ENCODE data around the gene RASGRP2. TPM values are rescaled to one million over a fixed set of nuclear protein-coding genes. Genes with fewer than 3 reads are reported as not detected.

Gene RASGRP2
- total and polyA plus RNA-seq, 2 experiments from 2014 or later, result 30.1 to 50.4 TPM

DNA sequence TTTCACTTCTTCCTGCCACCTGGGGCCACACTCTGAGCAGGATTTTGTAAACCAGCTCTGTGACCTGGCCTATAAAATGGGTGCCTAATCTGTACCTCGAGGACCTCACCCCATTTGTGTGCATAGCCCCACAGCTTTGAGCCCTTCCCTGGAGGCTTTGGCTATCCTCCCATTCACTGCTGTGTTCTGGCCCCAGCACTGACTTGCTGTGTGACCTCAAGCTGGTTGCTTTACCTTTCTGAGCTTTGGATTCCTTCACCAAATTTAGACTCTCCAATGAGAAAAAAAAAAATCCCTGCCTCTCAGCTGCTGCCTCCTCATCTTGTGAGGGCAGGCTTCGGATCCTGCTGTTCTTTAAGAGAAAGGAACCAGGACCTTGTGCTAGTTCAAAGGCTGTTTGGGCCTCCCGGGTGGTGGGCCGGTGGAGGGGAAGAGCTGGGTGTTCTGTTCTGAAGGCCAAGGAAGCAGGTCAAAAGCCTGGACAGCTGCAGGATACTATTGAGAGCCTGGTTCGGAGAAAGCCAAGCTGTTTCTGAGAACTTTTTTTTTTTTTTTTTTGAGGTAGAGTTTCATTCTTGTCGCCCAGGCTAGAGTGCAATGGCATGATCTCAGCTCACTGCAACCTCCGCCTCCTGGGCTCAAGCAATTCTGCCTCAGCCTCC lies 16.9 kb upstream of the RASGRP2 start:
- ATAC-seq (no peak), DNase-seq (ENCODE audit: low spot score) (no peak)
- H3K4me1 Mint-ChIP-seq, result peaks cover 72% of the 10 kb centered on the region
- peaks cover 6% of the 10 kb centered on the region; the same call in 1 of the 2 replicates for H3K36me3 ChIP-seq (ENCODE audit: insufficient read depth)
- peak overlapping the region; percentile 35; the same call in 1 of the 3 replicates for H3K4me3 Mint-ChIP-seq
- H2AFZ ChIP-seq, result no peak overlapping the region
- H3K4me3 ChIP-seq, result no peak overlapping the region
- peaks cover 66% of the 10 kb centered on the region for H3K4me1 ChIP-seq (ENCODE audit: insufficient read depth)
- peaks cover 50% of the 10 kb centered on the region for H3F3A ChIP-seq (replicated peaks; ENCODE audit: low read depth)
- peaks cover 36% of the 10 kb centered on the region for H3K36me3 Mint-ChIP-seq (ENCODE audit: low read depth)
- H3K4me2 ChIP-seq, result peak overlapping the region; percentile 76
- peaks cover 13% of the 10 kb centered on the region for H4K20me1 ChIP-seq (replicated peaks; ENCODE audit: insufficient read depth)
- H3K27ac ChIP-seq (ENCODE audit: low read depth), result peak overlapping the region; percentile 96
- no peaks in the 10 kb centered on the region for H3K27me3 ChIP-seq (ENCODE audit: insufficient read depth)
- no peaks in the 10 kb centered on the region; the same call in 1 of the 3 replicates for H3K9me3 Mint-ChIP-seq
- no peaks in the 10 kb centered on the region for H3K9me2 ChIP-seq (ENCODE audit: insufficient read depth)
- 0 out of 2 replicates have a peak, but pooled peaks cover 9% of the 10 kb centered on the region for H3K79me2 ChIP-seq (replicated peaks; ENCODE audit: insufficient read depth)
- TF ChIP-seq ZNF331 (CRISPR knock-in tag; IDR thresholded peaks at IDR 0.05; ENCODE audit: low read depth) (no peak), STAT1 (IDR thresholded peaks at IDR 0.05; ENCODE audit: unreplicated experiment) (no peak), POLR2AphosphoS5 (IDR thresholded peaks at IDR 0.05; ENCODE audit: low read depth) (no peak), EZH2phosphoT487 (IDR thresholded peaks at IDR 0.05; ENCODE audit: unreplicated experiment) (no peak), CREB1 (CRISPR knock-in tag; IDR thresholded peaks at IDR 0.05; ENCODE audit: low read depth) (no peak), JUNB (IDR thresholded peaks at IDR 0.05; ENCODE audit: unreplicated experiment) (no peak), EZH2 (IDR thresholded peaks at IDR 0.05; ENCODE audit: low read depth, unreplicated experiment) (no peak), ZNF114 (CRISPR knock-in tag; IDR thresholded peaks at IDR 0.05) (no peak)
- TF ChIP-seq, protein P1, sequence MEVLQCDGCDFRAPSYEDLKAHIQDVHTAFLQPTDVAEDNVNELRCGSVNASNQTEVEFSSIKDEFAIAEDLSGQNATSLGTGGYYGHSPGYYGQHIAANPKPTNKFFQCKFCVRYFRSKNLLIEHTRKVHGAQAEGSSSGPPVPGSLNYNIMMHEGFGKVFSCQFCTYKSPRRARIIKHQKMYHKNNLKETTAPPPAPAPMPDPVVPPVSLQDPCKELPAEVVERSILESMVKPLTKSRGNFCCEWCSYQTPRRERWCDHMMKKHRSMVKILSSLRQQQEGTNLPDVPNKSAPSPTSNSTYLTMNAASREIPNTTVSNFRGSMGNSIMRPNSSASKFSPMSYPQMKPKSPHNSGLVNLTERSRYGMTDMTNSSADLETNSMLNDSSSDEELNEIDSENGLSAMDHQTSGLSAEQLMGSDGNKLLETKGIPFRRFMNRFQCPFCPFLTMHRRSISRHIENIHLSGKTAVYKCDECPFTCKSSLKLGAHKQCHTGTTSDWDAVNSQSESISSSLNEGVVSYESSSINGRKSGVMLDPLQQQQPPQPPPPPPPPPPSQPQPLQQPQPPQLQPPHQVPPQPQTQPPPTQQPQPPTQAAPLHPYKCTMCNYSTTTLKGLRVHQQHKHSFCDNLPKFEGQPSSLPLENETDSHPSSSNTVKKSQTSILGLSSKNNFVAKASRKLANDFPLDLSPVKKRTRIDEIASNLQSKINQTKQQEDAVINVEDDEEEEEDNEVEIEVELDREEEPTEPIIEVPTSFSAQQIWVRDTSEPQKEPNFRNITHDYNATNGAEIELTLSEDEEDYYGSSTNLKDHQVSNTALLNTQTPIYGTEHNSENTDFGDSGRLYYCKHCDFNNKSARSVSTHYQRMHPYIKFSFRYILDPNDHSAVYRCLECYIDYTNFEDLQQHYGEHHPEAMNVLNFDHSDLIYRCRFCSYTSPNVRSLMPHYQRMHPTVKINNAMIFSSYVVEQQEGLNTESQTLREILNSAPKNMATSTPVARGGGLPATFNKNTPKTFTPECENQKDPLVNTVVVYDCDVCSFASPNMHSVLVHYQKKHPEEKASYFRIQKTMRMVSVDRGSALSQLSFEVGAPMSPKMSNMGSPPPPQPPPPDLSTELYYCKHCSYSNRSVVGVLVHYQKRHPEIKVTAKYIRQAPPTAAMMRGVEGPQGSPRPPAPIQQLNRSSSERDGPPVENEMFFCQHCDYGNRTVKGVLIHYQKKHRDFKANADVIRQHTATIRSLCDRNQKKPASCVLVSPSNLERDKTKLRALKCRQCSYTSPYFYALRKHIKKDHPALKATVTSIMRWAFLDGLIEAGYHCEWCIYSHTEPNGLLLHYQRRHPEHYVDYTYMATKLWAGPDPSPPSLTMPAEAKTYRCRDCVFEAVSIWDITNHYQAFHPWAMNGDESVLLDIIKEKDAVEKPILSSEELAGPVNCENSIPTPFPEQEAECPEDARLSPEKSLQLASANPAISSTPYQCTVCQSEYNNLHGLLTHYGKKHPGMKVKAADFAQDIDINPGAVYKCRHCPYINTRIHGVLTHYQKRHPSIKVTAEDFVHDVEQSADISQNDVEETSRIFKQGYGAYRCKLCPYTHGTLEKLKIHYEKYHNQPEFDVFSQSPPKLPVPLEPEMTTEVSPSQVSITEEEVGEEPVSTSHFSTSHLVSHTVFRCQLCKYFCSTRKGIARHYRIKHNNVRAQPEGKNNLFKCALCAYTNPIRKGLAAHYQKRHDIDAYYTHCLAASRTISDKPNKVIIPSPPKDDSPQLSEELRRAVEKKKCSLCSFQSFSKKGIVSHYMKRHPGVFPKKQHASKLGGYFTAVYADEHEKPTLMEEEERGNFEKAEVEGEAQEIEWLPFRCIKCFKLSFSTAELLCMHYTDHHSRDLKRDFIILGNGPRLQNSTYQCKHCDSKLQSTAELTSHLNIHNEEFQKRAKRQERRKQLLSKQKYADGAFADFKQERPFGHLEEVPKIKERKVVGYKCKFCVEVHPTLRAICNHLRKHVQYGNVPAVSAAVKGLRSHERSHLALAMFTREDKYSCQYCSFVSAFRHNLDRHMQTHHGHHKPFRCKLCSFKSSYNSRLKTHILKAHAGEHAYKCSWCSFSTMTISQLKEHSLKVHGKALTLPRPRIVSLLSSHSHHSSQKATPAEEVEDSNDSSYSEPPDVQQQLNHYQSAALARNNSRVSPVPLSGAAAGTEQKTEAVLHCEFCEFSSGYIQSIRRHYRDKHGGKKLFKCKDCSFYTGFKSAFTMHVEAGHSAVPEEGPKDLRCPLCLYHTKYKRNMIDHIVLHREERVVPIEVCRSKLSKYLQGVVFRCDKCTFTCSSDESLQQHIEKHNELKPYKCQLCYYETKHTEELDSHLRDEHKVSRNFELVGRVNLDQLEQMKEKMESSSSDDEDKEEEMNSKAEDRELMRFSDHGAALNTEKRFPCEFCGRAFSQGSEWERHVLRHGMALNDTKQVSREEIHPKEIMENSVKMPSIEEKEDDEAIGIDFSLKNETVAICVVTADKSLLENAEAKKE (CRISPR knock-in tag; IDR thresholded peaks at IDR 0.05), result no peak
- TF ChIP-seq, protein P2, sequence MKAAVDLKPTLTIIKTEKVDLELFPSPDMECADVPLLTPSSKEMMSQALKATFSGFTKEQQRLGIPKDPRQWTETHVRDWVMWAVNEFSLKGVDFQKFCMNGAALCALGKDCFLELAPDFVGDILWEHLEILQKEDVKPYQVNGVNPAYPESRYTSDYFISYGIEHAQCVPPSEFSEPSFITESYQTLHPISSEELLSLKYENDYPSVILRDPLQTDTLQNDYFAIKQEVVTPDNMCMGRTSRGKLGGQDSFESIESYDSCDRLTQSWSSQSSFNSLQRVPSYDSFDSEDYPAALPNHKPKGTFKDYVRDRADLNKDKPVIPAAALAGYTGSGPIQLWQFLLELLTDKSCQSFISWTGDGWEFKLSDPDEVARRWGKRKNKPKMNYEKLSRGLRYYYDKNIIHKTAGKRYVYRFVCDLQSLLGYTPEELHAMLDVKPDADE (IDR thresholded peaks at IDR 0.05), result no peak
- TF ChIP-seq, protein P3, sequence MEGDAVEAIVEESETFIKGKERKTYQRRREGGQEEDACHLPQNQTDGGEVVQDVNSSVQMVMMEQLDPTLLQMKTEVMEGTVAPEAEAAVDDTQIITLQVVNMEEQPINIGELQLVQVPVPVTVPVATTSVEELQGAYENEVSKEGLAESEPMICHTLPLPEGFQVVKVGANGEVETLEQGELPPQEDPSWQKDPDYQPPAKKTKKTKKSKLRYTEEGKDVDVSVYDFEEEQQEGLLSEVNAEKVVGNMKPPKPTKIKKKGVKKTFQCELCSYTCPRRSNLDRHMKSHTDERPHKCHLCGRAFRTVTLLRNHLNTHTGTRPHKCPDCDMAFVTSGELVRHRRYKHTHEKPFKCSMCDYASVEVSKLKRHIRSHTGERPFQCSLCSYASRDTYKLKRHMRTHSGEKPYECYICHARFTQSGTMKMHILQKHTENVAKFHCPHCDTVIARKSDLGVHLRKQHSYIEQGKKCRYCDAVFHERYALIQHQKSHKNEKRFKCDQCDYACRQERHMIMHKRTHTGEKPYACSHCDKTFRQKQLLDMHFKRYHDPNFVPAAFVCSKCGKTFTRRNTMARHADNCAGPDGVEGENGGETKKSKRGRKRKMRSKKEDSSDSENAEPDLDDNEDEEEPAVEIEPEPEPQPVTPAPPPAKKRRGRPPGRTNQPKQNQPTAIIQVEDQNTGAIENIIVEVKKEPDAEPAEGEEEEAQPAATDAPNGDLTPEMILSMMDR (conservative IDR thresholded peaks at IDR 0.05; ENCODE audit: low read depth in 2 of 2), result no peak
- TF ChIP-seq, protein P4, sequence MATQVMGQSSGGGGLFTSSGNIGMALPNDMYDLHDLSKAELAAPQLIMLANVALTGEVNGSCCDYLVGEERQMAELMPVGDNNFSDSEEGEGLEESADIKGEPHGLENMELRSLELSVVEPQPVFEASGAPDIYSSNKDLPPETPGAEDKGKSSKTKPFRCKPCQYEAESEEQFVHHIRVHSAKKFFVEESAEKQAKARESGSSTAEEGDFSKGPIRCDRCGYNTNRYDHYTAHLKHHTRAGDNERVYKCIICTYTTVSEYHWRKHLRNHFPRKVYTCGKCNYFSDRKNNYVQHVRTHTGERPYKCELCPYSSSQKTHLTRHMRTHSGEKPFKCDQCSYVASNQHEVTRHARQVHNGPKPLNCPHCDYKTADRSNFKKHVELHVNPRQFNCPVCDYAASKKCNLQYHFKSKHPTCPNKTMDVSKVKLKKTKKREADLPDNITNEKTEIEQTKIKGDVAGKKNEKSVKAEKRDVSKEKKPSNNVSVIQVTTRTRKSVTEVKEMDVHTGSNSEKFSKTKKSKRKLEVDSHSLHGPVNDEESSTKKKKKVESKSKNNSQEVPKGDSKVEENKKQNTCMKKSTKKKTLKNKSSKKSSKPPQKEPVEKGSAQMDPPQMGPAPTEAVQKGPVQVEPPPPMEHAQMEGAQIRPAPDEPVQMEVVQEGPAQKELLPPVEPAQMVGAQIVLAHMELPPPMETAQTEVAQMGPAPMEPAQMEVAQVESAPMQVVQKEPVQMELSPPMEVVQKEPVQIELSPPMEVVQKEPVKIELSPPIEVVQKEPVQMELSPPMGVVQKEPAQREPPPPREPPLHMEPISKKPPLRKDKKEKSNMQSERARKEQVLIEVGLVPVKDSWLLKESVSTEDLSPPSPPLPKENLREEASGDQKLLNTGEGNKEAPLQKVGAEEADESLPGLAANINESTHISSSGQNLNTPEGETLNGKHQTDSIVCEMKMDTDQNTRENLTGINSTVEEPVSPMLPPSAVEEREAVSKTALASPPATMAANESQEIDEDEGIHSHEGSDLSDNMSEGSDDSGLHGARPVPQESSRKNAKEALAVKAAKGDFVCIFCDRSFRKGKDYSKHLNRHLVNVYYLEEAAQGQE (IDR thresholded peaks at IDR 0.05; ENCODE audit: unreplicated experiment), result no peak
- peaks cover 34% of the 10 kb centered on the region for H3K27me3 Mint-ChIP-seq (ENCODE audit: insufficient read depth, low read depth, poor library complexity)
- H3K27ac Mint-ChIP-seq, result peak overlapping the region; percentile 89

Measured in GM23338 (cell line).